Endodermal cell (in vitro differentiated cells): ENCODE measurements around the gene XIRP2. TPM values are rescaled to one million over a fixed set of nuclear protein-coding genes. Genes with fewer than 3 reads are reported as not detected.
"Not testable (repeated sequence)": the region's sequence is repeated elsewhere in the genome, so short reads cannot be mapped to it uniquely, and the experiment has no call there.

Experiments
- DNase-seq: peaks from one replicate; pipeline ENCODE4 v3.0.0-alpha.2; 2017
- H3K27ac ChIP-seq: 2 replicates; pipeline ENCODE4 v1.5.1; 2013; ENCODE audit warnings: mild to moderate bottlenecking, low read depth, low read length, moderate library complexity
- H3K27me3 ChIP-seq: 2 replicates; pipeline ENCODE4 v1.6.1; 2013; ENCODE audit warnings: mild to moderate bottlenecking, low read length, moderate library complexity; ENCODE audit not compliant: insufficient read depth, control insufficient read depth, poor library complexity, severe bottlenecking
- H3K36me3 ChIP-seq: 2 replicates; pipeline ENCODE4 v1.7.0; 2013; ENCODE audit warnings: mild to moderate bottlenecking, low read length, moderate library complexity; ENCODE audit not compliant: control insufficient read depth, insufficient read depth
- H3K4me1 ChIP-seq: one replicate; pipeline ENCODE4 v1.7.0; 2013; ENCODE audit warnings: low read length; ENCODE audit not compliant: control insufficient read depth, insufficient read depth
- H3K4me3 ChIP-seq: 2 replicates; pipeline ENCODE4 v1.5.1; 2013; ENCODE audit warnings: mild to moderate bottlenecking, low read length, moderate library complexity
- H3K9ac ChIP-seq: 2 replicates; pipeline ENCODE4 v1.6.1; 2013; ENCODE audit warnings: mild to moderate bottlenecking, low read length, moderate library complexity; ENCODE audit not compliant: poor library complexity, severe bottlenecking; ENCODE audit errors: extremely low read depth
- H3K9me3 ChIP-seq: 2 replicates; pipeline ENCODE4 v1.6.1; 2013; ENCODE audit warnings: mild to moderate bottlenecking, low read length, moderate library complexity; ENCODE audit not compliant: control insufficient read depth
- H3K27ac Mint-ChIP-seq: 2 replicates; pipeline ENCODE4 v1.8.0; 2020; ENCODE audit warnings: mixed read lengths
- H3K27me3 Mint-ChIP-seq: 2 replicates; pipeline ENCODE4 v1.8.0; 2021; ENCODE audit warnings: mild to moderate bottlenecking, mixed read lengths; ENCODE audit not compliant: insufficient read depth
- H3K36me3 Mint-ChIP-seq: 2 replicates; pipeline ENCODE4 v1.8.0; 2020; ENCODE audit warnings: low read depth, mixed read lengths
- H3K4me1 Mint-ChIP-seq: 2 replicates; pipeline ENCODE4 v1.8.0; 2020; ENCODE audit warnings: mixed read lengths
- H3K4me3 Mint-ChIP-seq: 2 replicates; pipeline ENCODE4 v1.8.0; 2020; ENCODE audit warnings: mild to moderate bottlenecking, moderate library complexity, mixed read lengths
- H3K9me3 Mint-ChIP-seq: 2 replicates; pipeline ENCODE4 v1.8.0; 2020; ENCODE audit warnings: mild to moderate bottlenecking, mixed read lengths
- WGBS, 2 experiments: methylation state at CpG; one replicate each; pipeline versions ENCODE4 v1.1.5 to v1.1.7; 2013; ENCODE audit warnings: missing lambda C conversion rate in 2 of 2, mixed read lengths in 1 of 2; ENCODE audit not compliant: insufficient coverage in 1 of 2, insufficient read length in 1 of 2; 5-methylcytosine and 5-hydroxymethylcytosine counted together
- total RNA-seq, 2 donors: library from RNA; stranded (reverse); fragmentation: NEBNext Ultra II Directional in 1 of 2; extraction: Animal tissue kit (Norgen Biotek cat#: 25700) in 1 of 2; gene quantifications; 2 replicates in 1 of 2; 3 replicates in 1 of 2; pipeline ENCODE4 v1.2.1, GENCODE V29; 2021
- TF ChIP-seq, protein P1 (sequence below): fragments of 200-600 bp; sonication (generic); conservative IDR thresholded peaks from 2 replicates; pipeline ENCODE4 v1.5.0; 2021; ENCODE audit warnings: antibody characterized with exemption, mild to moderate bottlenecking

The XIRP2 gene
- total RNA-seq, 2 donors from 2014 or later = not detected

DNA sequence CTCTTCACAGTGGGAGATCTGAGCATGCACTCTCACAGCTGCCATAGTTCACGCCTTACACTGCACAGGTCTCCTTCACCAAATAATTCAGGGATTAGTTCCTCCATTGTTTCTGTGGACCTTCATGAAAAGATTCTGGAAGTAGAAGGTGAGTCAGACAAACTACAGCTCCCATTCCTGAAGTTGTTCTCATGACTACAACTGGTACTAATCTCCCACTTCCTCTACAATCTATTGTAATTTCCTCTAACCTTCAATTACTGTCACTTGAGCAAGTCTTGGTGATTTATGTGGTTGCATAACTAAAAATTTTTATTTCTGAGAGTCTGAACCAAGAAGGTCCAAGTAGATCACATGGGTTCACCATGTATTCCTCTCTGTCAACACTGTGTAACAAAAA, 128.7 kb downstream of the XIRP2 start:
- DNase-seq = no peak
- Mint-ChIP-seq H3K4me1 (no peaks in the 10 kb centered on the region), H3K27me3 (no peaks in the 10 kb centered on the region), H3K4me3 (no peak overlapping the region), H3K27ac (no peak overlapping the region), H3K36me3 (no peaks in the 10 kb centered on the region), H3K9me3 (no peaks in the 10 kb centered on the region)
- H3K36me3 ChIP-seq = no peaks in the 10 kb centered on the region
- WGBS, 2 experiments = 86 to 88% methylated on average over 1 of the region's 1 CpG
- no peak overlapping the region for H3K9ac ChIP-seq
- no peaks in the 10 kb centered on the region for H3K4me1 ChIP-seq
- no peaks in the 10 kb centered on the region for H3K27me3 ChIP-seq
- TF ChIP-seq, protein P1, sequence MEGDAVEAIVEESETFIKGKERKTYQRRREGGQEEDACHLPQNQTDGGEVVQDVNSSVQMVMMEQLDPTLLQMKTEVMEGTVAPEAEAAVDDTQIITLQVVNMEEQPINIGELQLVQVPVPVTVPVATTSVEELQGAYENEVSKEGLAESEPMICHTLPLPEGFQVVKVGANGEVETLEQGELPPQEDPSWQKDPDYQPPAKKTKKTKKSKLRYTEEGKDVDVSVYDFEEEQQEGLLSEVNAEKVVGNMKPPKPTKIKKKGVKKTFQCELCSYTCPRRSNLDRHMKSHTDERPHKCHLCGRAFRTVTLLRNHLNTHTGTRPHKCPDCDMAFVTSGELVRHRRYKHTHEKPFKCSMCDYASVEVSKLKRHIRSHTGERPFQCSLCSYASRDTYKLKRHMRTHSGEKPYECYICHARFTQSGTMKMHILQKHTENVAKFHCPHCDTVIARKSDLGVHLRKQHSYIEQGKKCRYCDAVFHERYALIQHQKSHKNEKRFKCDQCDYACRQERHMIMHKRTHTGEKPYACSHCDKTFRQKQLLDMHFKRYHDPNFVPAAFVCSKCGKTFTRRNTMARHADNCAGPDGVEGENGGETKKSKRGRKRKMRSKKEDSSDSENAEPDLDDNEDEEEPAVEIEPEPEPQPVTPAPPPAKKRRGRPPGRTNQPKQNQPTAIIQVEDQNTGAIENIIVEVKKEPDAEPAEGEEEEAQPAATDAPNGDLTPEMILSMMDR = no peak
- H3K4me3 ChIP-seq = no peak overlapping the region
- no peak overlapping the region for H3K27ac ChIP-seq
- H3K9me3 ChIP-seq = no peaks in the 10 kb centered on the region

DNA sequence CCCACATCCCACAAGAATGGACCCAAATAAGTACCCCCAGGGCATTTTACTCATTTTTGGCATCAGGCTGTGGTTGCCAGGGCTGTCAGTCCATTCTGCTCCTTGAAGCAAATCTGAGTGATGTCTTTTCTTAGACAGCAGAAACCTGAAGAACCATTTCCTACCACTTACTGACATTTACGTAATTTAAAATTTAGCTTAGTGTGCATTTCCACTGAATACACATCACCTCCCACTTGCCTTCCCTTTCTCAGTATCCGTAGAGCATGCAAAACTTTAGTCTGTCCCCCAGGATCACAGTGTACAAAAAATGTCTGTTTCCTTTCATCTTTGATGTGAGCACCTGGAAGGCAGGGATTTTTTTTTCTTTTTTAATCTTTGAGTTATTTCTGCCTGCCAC, 130.3 kb downstream of the XIRP2 start:
- Mint-ChIP-seq H3K9me3 (no peaks in the 10 kb centered on the region), H3K36me3 (no peaks in the 10 kb centered on the region), H3K4me1 (no peaks in the 10 kb centered on the region), H3K27ac (no peak overlapping the region), H3K27me3 (no peaks in the 10 kb centered on the region), H3K4me3 (no peak overlapping the region)
- DNase-seq = no peak
- 90 to 100% methylated on average over 1 to 2 of the region's 2 CpGs for WGBS, 2 experiments
- TF ChIP-seq, protein P1 = no peak
- Histone ChIP-seq H3K4me1 (no peaks in the 10 kb centered on the region), H3K27ac (no peak overlapping the region), H3K9ac (no peak overlapping the region), H3K27me3 (no peaks in the 10 kb centered on the region), H3K4me3 (no peak overlapping the region), H3K36me3 (no peaks in the 10 kb centered on the region), H3K9me3 (no peaks in the 10 kb centered on the region)

GRCh38 chr2:167028503-167028902, 140.2 kb downstream of the XIRP2 start:
- WGBS, 2 experiments = 89 to 90% methylated on average over 3 to 4 of the region's 4 CpGs
- TF ChIP-seq, protein P1 = no peak
- DNase-seq = no peak

GRCh38 chr2:167034976-167035375, 146.7 kb downstream of the XIRP2 start:
- H3K27me3 Mint-ChIP-seq = not testable (repeated sequence)
- peaks cover 37% of the 10 kb centered on the region for H3K9me3 Mint-ChIP-seq
- 67 to 89% methylated on average over 1 to 3 of the region's 3 CpGs for WGBS, 2 experiments

More at GRCh38 chr2:167028503-167028902, 140.2 kb downstream of the XIRP2 start:
- Mint-ChIP-seq H3K4me3 (no peak overlapping the region), H3K4me1 (no peaks in the 10 kb centered on the region), H3K27ac (no peak overlapping the region), H3K36me3 (no peaks in the 10 kb centered on the region), H3K9me3 (peaks cover 9% of the 10 kb centered on the region), H3K27me3 (peaks cover 3% of the 10 kb centered on the region)
- H3K4me3 ChIP-seq = no peak overlapping the region
- H3K36me3 ChIP-seq = no peaks in the 10 kb centered on the region
- no peaks in the 10 kb centered on the region for H3K4me1 ChIP-seq
- H3K9ac ChIP-seq = no peak overlapping the region
- no peaks in the 10 kb centered on the region for H3K27me3 ChIP-seq
- no peak overlapping the region for H3K27ac ChIP-seq
- H3K9me3 ChIP-seq = no peaks in the 10 kb centered on the region

More at GRCh38 chr2:167034976-167035375, 146.7 kb downstream of the XIRP2 start:
- not testable (repeated sequence) for H3K36me3 Mint-ChIP-seq, H3K4me1 ChIP-seq, H3K36me3 ChIP-seq, H3K27ac Mint-ChIP-seq, H3K9ac ChIP-seq, H3K27ac ChIP-seq, H3K4me3 ChIP-seq, H3K27me3 ChIP-seq, H3K4me3 Mint-ChIP-seq, H3K4me1 Mint-ChIP-seq, DNase-seq, H3K9me3 ChIP-seq
